Neuronal stem cell (in vitro differentiated cells): ENCODE measurements around the gene RUBCN.

Experiments
- DNase-seq: peaks from one replicate; pipeline ENCODE4 v3.0.0-alpha.2; 2013; ENCODE audit warnings: low spot score
- H2AFZ ChIP-seq: one replicate; pipeline ENCODE4 v1.6.1; 2013; ENCODE audit warnings: mild to moderate bottlenecking, low read length, inconsistent platforms
- H2AK5ac ChIP-seq: 2 replicates; pipeline ENCODE4 v1.6.1; 2013; ENCODE audit warnings: low read depth, mild to moderate bottlenecking, inconsistent platforms, low read length, moderate library complexity, mixed read lengths
- H2BK120ac ChIP-seq: 2 replicates; pipeline ENCODE4 v1.6.1; 2013; ENCODE audit warnings: low read depth, mild to moderate bottlenecking, inconsistent platforms, low read length, moderate library complexity, mixed read lengths
- H2BK12ac ChIP-seq: one replicate; pipeline ENCODE4 v1.6.1; 2013; ENCODE audit warnings: low read length, inconsistent platforms
- H2BK15ac ChIP-seq: 2 replicates; pipeline ENCODE4 v1.6.1; 2013; ENCODE audit warnings: mild to moderate bottlenecking, low read length, inconsistent platforms, mixed read lengths
- H2BK5ac ChIP-seq: one replicate; pipeline ENCODE4 v1.6.1; 2013; ENCODE audit warnings: inconsistent platforms, mild to moderate bottlenecking, low read length, moderate library complexity
- H3K14ac ChIP-seq: one replicate; pipeline ENCODE4 v1.6.1; 2013; ENCODE audit warnings: low read length, inconsistent platforms
- H3K18ac ChIP-seq: 2 replicates; pipeline ENCODE4 v1.6.1; 2013; ENCODE audit warnings: low read length, inconsistent platforms
- H3K23ac ChIP-seq: 2 replicates; pipeline ENCODE4 v1.6.1; 2013; ENCODE audit warnings: low read depth, mild to moderate bottlenecking, mixed read lengths, low read length, inconsistent platforms; ENCODE audit not compliant: poor library complexity
- H3K27ac ChIP-seq: replicated peaks from 3 replicates; pipeline ENCODE4 v1.5.1; 2013; ENCODE audit warnings: low read length, inconsistent platforms
- H3K27me3 ChIP-seq, 3 experiments: 2 replicates each; pipeline ENCODE4 v1.6.1; 2013; ENCODE audit warnings: low read length in 3 of 3, mild to moderate bottlenecking in 2 of 3, inconsistent platforms in 1 of 3, low read depth in 1 of 3, mixed read lengths in 1 of 3, moderate library complexity in 1 of 3; ENCODE audit not compliant: control insufficient read depth in 3 of 3, insufficient read depth in 3 of 3
- H3K36me3 ChIP-seq, 2 donors: replicated peaks in 1 of 2; 2 replicates each; pipeline ENCODE4 v1.6.1; 2013; ENCODE audit warnings: low read length in 2 of 2; ENCODE audit not compliant: control insufficient read depth in 2 of 2, insufficient read depth in 2 of 2
- H3K4ac ChIP-seq: 2 replicates; pipeline ENCODE4 v1.6.1; 2013; ENCODE audit warnings: inconsistent platforms, mild to moderate bottlenecking, low read length, moderate library complexity
- H3K4me1 ChIP-seq, 2 donors: 1 replicate in 1 of 2; 2 replicates in 1 of 2; pipeline ENCODE4 v1.6.1; 2013; ENCODE audit warnings: low read length in 2 of 2, low read depth in 1 of 2; ENCODE audit not compliant: control insufficient read depth in 2 of 2, insufficient read depth in 1 of 2
- H3K4me2 ChIP-seq: one replicate; pipeline ENCODE4 v1.6.1; 2013; ENCODE audit warnings: mild to moderate bottlenecking, low read length, inconsistent platforms; ENCODE audit not compliant: insufficient read depth, poor library complexity, severe bottlenecking
- H3K4me3 ChIP-seq, 2 donors: 2 replicates each; pipeline ENCODE4 v1.5.1; 2013; ENCODE audit warnings: low read length in 2 of 2, mild to moderate bottlenecking in 2 of 2, inconsistent platforms in 1 of 2, moderate library complexity in 1 of 2
- H3K79me1 ChIP-seq: one replicate; pipeline ENCODE4 v1.6.1; 2013; ENCODE audit warnings: low read depth, mild to moderate bottlenecking, inconsistent platforms, low read length, moderate library complexity
- H3K9ac ChIP-seq: one replicate; pipeline ENCODE4 v1.6.1; 2013; ENCODE audit warnings: mild to moderate bottlenecking, low read depth, low read length, inconsistent platforms; ENCODE audit not compliant: poor library complexity
- H3K9me3 ChIP-seq, 2 donors: replicated peaks in 1 of 2; 2 replicates each; pipeline versions ENCODE3 to v1.6.1; 2013; ENCODE audit warnings: low read length in 2 of 2, mild to moderate bottlenecking in 2 of 2, inconsistent platforms in 1 of 2, low read depth in 1 of 2, mixed read lengths in 1 of 2, moderate library complexity in 1 of 2; ENCODE audit not compliant: control insufficient read depth in 2 of 2, insufficient read depth in 1 of 2
- H4K8ac ChIP-seq: one replicate; pipeline ENCODE4 v1.6.1; 2013; ENCODE audit warnings: low read depth, mild to moderate bottlenecking, inconsistent platforms, low read length, moderate library complexity
- H4K91ac ChIP-seq: one replicate; pipeline ENCODE4 v1.6.1; 2013; ENCODE audit warnings: low read length, low read depth, mild to moderate bottlenecking, inconsistent platforms; ENCODE audit not compliant: poor library complexity
- WGBS, 2 donors: extraction: QIAGEN DNeasy Blood & Tissue Kit; methylation state at CpG; one replicate each; pipeline ENCODE4 v1.1.7; 2013; ENCODE audit warnings: missing lambda C conversion rate in 2 of 2, mixed read lengths in 1 of 2; ENCODE audit not compliant: insufficient read length in 2 of 2, insufficient replicate concordance in 1 of 2; ENCODE audit errors: extremely low coverage in 2 of 2; 5-methylcytosine and 5-hydroxymethylcytosine counted together

The RUBCN gene

DNA sequence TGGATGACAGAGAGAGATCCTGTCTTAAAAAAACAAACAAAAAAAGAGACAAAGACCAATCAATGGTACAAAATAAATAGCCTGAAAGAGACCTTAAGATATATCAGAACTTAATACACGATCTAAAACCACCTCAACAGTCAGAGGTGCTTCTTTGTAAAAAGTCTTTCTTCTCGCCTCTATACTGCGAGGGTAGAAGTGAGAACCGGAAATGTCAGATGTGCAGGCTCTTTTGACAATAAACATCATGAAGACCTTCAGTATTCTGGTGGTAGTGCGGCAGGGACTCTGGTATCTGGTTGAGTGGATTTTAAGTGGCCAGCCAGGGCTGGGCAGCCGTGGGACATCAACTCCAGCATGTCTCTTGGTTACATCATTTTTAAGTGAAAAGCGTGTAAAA, 30.0 kb downstream of the RUBCN start:
- H3K36me3 ChIP-seq = peaks cover 5 to 26% of the 10 kb centered on the region in 2 donors
- no peak overlapping the region for H3K4me2 ChIP-seq
- no peak overlapping the region for H2AFZ ChIP-seq
- WGBS, 2 donors = no CpG with 5 or more reads among the region's 7 CpGs
- H3K18ac ChIP-seq = no peak overlapping the region
- no peak overlapping the region for H3K4ac ChIP-seq
- H2BK12ac ChIP-seq = no peak overlapping the region
- H3K4me3 ChIP-seq = no peak overlapping the region
- no peak overlapping the region for H2BK15ac ChIP-seq
- H4K8ac ChIP-seq = no peak overlapping the region
- H3K27me3 ChIP-seq = no peaks in the 10 kb centered on the region
- H3K27ac ChIP-seq = no peak overlapping the region
- H2AK5ac ChIP-seq = no peak overlapping the region
- H3K23ac ChIP-seq = no peak overlapping the region
- H3K9me3 ChIP-seq = no peaks in the 10 kb centered on the region
- no peak overlapping the region for H2BK120ac ChIP-seq
- no peaks in the 10 kb centered on the region for H3K79me1 ChIP-seq
- no peak for DNase-seq
- no peak overlapping the region for H3K14ac ChIP-seq
- no peak overlapping the region for H2BK5ac ChIP-seq
- H3K9ac ChIP-seq = no peak overlapping the region
- H3K4me1 ChIP-seq = no peaks in the 10 kb centered on the region
- H4K91ac ChIP-seq = no peak overlapping the region

DNA sequence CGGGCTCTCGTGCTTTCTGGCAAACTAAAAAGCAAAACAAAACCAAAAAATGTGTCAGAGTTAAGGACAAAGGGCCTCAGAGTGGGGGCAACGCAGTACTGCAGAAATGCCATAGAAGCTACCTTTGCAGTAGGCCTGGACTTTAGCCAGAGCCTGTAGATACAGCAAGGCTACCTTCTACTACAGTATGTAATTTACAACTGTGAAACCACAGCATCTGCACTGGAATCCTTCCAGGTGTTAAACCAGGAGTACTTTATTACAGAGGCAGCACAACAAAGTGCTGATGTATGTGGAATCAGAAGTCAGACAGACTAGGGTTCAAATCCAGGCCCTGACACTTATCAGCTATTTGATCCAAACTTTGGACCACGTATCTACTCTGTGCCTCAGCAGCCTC, 34.9 kb downstream of the RUBCN start:
- DNase-seq = no peak
- no peak overlapping the region for H3K23ac ChIP-seq
- no peaks in the 10 kb centered on the region for H3K27me3 ChIP-seq
- no peak overlapping the region for H2BK120ac ChIP-seq
- no peak overlapping the region for H3K14ac ChIP-seq
- no peak overlapping the region for H2AFZ ChIP-seq
- no peak overlapping the region for H2BK15ac ChIP-seq
- no peaks in the 10 kb centered on the region for H3K4me1 ChIP-seq
- H4K8ac ChIP-seq = no peak overlapping the region
- H4K91ac ChIP-seq = no peak overlapping the region
- no peak overlapping the region for H3K4ac ChIP-seq
- H3K9ac ChIP-seq = no peak overlapping the region
- no peak overlapping the region for H3K18ac ChIP-seq
- no peak overlapping the region for H3K4me2 ChIP-seq
- H3K79me1 ChIP-seq = no peaks in the 10 kb centered on the region
- H2BK12ac ChIP-seq = no peak overlapping the region
- no CpG with 5 or more reads among the region's 4 CpGs for WGBS, 2 donors
- no peak overlapping the region for H3K27ac ChIP-seq
- H3K36me3 ChIP-seq = peaks cover 25 to 64% of the 10 kb centered on the region in 2 donors
- H2BK5ac ChIP-seq = no peak overlapping the region
- H2AK5ac ChIP-seq = no peak overlapping the region
- H3K9me3 ChIP-seq = no peaks in the 10 kb centered on the region
- no peak overlapping the region for H3K4me3 ChIP-seq

DNA sequence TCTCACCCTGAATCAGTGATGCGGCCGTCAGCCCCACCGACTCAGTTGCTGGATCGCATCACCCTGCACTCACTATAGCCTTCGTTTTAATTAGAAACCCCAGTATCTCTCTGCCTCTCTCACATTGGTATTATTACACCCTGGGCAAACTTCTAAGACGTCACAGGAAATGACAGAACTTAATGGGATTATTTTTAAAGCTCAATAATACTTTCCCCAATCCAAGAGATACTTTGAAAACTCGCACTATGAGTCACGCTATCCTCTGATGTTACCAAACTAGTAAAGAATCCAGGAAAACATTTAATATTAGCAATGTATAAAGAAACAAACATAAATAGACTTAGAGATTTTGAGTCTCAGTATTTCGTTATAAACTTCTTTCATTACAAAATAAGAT, 36.6 kb downstream of the RUBCN start:
- no peak overlapping the region for H3K14ac ChIP-seq
- no peak overlapping the region for H4K8ac ChIP-seq
- no peak for DNase-seq
- no peak overlapping the region for H2AFZ ChIP-seq
- no peaks in the 10 kb centered on the region for H3K4me1 ChIP-seq
- no peak overlapping the region for H2BK15ac ChIP-seq
- H3K4me2 ChIP-seq = no peak overlapping the region
- no peak overlapping the region for H2BK5ac ChIP-seq
- no peaks in the 10 kb centered on the region for H3K79me1 ChIP-seq
- H3K9me3 ChIP-seq = no peaks in the 10 kb centered on the region
- H3K9ac ChIP-seq = no peak overlapping the region
- no peak overlapping the region for H3K4me3 ChIP-seq
- no peak overlapping the region for H3K23ac ChIP-seq
- H2BK12ac ChIP-seq = no peak overlapping the region
- H3K36me3 ChIP-seq = peaks cover 32 to 74% of the 10 kb centered on the region in 2 donors
- H3K18ac ChIP-seq = no peak overlapping the region
- no peak overlapping the region for H3K27ac ChIP-seq
- WGBS, 2 donors = no CpG with 5 or more reads among the region's 9 CpGs
- no peak overlapping the region for H4K91ac ChIP-seq
- no peaks in the 10 kb centered on the region for H3K27me3 ChIP-seq
- no peak overlapping the region for H2BK120ac ChIP-seq
- H3K4ac ChIP-seq = no peak overlapping the region
- no peak overlapping the region for H2AK5ac ChIP-seq

DNA sequence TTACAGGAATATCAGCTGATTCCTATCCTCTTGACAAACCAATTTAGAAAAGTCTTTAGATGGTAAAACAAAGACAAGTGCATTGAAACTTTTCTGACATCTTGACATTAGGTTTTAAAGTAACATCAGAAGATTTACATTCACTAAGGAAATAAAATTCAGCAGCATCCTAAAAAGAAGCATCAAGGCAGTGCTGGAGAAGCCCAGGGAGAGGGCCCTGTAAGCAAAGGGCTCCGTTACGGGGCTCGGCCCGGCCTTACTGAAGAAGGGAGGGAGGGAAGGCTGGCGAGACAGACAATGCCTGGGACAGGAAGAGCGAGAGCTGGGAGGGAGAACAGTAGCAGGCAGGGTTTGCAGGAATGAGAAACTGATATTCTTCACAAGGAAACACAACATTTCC, 39.3 kb downstream of the RUBCN start:
- Histone ChIP-seq H2AK5ac (no peak overlapping the region), H3K27ac (no peak overlapping the region), H3K9me3 (no peaks in the 10 kb centered on the region), H2BK15ac (no peak overlapping the region), H3K27me3 (no peaks in the 10 kb centered on the region), H4K91ac (no peak overlapping the region), H2BK12ac (no peak overlapping the region), H3K4me1 (no peaks in the 10 kb centered on the region), H3K4ac (no peak overlapping the region), H3K79me1 (no peaks in the 10 kb centered on the region), H2AFZ (no peak overlapping the region), H3K4me2 (no peak overlapping the region), H3K23ac (no peak overlapping the region), H3K36me3 (peaks cover 30 to 82% of the 10 kb centered on the region in 2 donors), H4K8ac (no peak overlapping the region), H3K9ac (no peak overlapping the region), H2BK5ac (no peak overlapping the region), H3K4me3 (no peak overlapping the region), H3K14ac (no peak overlapping the region), H2BK120ac (no peak overlapping the region), H3K18ac (no peak overlapping the region)
- DNase-seq = no peak
- no CpG with 5 or more reads among the region's 6 CpGs for WGBS, 2 donors
